Measurements from ENCODE around the gene CTSC. TPM values are rescaled to one million over a fixed set of nuclear protein-coding genes. Genes with fewer than 3 reads are reported as not detected.

The CTSC gene
- total RNA-seq, 1 experiment from 2014 or later, result 359 TPM

GRCh38 chr11:88303037-88303436 is 34.5 kb downstream of the CTSC start:
- no peak overlapping the region for H4K5ac ChIP-seq (ENCODE audit: insufficient read length, low read depth, low read length)
- no peaks in the 10 kb centered on the region for H3K9me3 ChIP-seq (ENCODE audit: control insufficient read depth, low read depth, low read length)
- no peak overlapping the region for H3K4me3 Mint-ChIP-seq
- H3K9me3 Mint-ChIP-seq, result peaks cover 5 to 10% of the 10 kb centered on the region in 2 experiments; a peak in 3 of 5 replicates
- H4K91ac ChIP-seq (ENCODE audit: insufficient read length, low read depth, low read length), result no peak overlapping the region
- peaks cover 9% of the 10 kb centered on the region for H3K4me1 ChIP-seq (ENCODE audit: insufficient read depth, low read length)
- H4K8ac ChIP-seq (replicated peaks; ENCODE audit: insufficient read length, low read depth, low read length), result no peak overlapping the region
- no peak overlapping the region for H3K56ac ChIP-seq (ENCODE audit: insufficient read length, low read depth, low read length)
- H3K79me2 ChIP-seq (ENCODE audit: insufficient read depth, low read length), result peaks cover 5% of the 10 kb centered on the region; the same call in 1 of the 2 replicates
- H3T11ph ChIP-seq (ENCODE audit: low read length), result no peak overlapping the region
- H3K27ac Mint-ChIP-seq, result peak overlapping the region; percentile 22 to 90 (median 74); a peak in 4 of 7 replicates
- H4K20me1 ChIP-seq (ENCODE audit: control insufficient read depth, insufficient read depth, insufficient read length), result no peaks in the 10 kb centered on the region
- H3K27ac ChIP-seq (ENCODE audit: insufficient read length, low read depth, low read length), result no peak overlapping the region
- no peak overlapping the region for H2BK120ac ChIP-seq (ENCODE audit: low read depth, low read length, poor library complexity, severe bottlenecking)
- no peak overlapping the region for H2BK20ac ChIP-seq (ENCODE audit: low read depth, low read length, poor library complexity, severe bottlenecking)
- no peak for DNase-seq
- peaks cover 55 to 91% (median 81%) of the 10 kb centered on the region in 3 experiments for H3K36me3 Mint-ChIP-seq (ENCODE audit: insufficient read depth in 1 of 3, low read depth in 3 of 3)
- H2AFZ ChIP-seq (ENCODE audit: low read length), result no peak overlapping the region
- no peak overlapping the region for H3K23ac ChIP-seq (ENCODE audit: insufficient read length, low read depth, low read length)
- no peak overlapping the region for H3K9ac ChIP-seq (ENCODE audit: extremely low read depth, insufficient read length, low read length)
- no peak overlapping the region for H3K14ac ChIP-seq (ENCODE audit: insufficient read depth, low read length)
- no peak overlapping the region for H2BK15ac ChIP-seq (ENCODE audit: low read depth, low read length)
- H3K4ac ChIP-seq (ENCODE audit: low read depth, low read length), result no peak overlapping the region
- no peaks in the 10 kb centered on the region for H3K27me3 Mint-ChIP-seq (ENCODE audit: low read depth)
- no peaks in the 10 kb centered on the region for H3K27me3 ChIP-seq (ENCODE audit: insufficient read depth, low read length)
- TF ChIP-seq CTCF (conservative IDR thresholded peaks at IDR 0.05), result no peak
- no peak overlapping the region for H3K4me2 ChIP-seq (ENCODE audit: insufficient read depth, insufficient read length, low read length)
- H3K23me2 ChIP-seq (ENCODE audit: insufficient read length, low read depth, low read length, poor library complexity, severe bottlenecking), result no peaks in the 10 kb centered on the region
- H3K4me1 Mint-ChIP-seq, result peaks cover 70 to 71% of the 10 kb centered on the region in 2 experiments
- H2AK5ac ChIP-seq (ENCODE audit: insufficient read length, low read length), result no peak overlapping the region
- no peak overlapping the region for H2BK5ac ChIP-seq (ENCODE audit: insufficient read length, low read length)
- no peak overlapping the region for H3K18ac ChIP-seq (ENCODE audit: insufficient read length, low read depth, low read length)
- no peaks in the 10 kb centered on the region for H3K79me1 ChIP-seq (ENCODE audit: insufficient read depth, low read depth, low read length, poor library complexity, severe bottlenecking)
- no peak overlapping the region for H2BK12ac ChIP-seq (ENCODE audit: insufficient read length, low read depth, low read length)
- WGBS (ENCODE audit: extremely low coverage, insufficient read length, low lambda C conversion rate), result no CpG with 5 or more reads among the region's 1 CpG
